Myometrial cell (primary cell): Measurements from ENCODE around the gene PNP. TPM values are rescaled to one million over a fixed set of nuclear protein-coding genes. Genes with fewer than 3 reads are reported as not detected.

ENCODE experiments used
- total RNA-seq: library from RNA; depleted of rRNA; stranded (reverse); fragments of >200 nt; gene quantifications from 2 replicates; pipeline ENCODE4 v1.2.3, GENCODE V29; 2015

The PNP gene
- total RNA-seq, result 45.9 and 55.4 TPM in 2 replicates

DNA sequence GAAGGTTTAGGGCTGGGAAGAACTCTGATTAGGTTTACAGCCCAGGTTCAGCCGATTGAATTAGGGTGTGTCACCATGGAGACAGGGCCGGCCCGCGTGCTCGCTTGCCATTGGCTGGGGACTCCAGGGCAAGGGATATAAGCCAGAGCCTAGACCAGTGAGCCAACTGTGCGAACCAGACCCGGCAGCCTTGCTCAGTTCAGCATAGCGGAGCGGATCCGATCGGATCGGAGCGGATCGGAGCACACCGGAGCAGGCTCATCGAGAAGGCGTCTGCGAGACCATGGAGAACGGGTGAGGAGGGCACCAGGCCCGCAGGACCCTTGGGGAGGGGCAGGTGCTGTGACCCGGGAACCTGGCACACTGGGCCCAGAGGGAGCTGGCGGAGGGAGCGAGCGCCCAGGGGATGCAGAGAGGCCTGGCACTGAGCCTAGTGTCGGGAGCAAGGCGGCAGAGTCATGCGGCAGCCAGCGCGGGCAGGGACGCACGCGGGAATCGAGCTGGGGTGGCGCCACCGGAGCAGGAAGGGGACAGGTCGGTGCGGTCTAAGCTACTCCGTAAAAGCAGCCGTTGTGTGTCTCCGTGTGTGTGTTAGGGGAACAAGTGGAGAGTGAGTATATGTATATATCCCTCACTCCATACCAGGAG is at the start of gene PNP:
Gene PNP, plus strand, starts transcription at position 165 of the 648 bp plus-strand sequence. Its CDS starts 119 bp downstream, at position 284.

DNA sequence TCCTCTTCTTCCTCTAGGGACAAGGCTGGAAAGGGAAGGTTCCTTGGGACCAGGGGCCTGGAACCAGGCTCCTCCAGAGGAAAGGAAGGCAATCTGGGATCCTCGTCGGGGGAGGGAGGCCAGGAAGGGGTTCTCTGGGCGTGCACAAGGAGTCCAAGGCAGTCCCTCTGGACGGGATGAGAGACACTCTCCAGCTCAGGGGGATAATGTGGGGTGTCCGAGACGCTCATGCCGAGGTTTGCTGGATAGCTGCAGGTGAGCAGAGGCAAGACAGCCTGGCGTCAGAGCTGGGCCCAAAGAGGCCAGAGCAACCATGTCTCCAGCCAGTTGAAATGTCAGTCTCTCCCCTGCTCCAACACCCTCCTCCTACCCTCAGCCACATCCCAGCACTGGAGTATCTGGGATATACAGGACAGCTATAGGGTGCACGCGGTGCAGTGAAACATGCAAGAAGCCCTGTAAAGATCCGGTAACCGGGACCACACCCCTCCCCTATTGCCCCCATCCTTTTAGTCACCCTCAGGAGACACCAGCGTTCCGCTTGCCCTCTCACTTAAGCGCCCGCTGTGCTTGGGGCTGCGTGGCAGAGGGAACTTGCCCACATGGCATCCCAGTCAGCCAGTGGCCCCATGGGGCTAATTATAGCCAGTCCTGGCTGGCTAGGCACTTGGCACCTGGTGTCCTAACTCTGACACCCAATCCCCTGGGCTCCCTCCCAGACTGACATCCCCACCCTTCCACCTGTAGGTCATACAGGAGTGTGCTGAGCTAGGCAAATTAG is 33.4 kb upstream of the PNP start, which contains the start of gene KLHL33:
Gene KLHL33, minus strand, starts transcription at position 585 of the 781 bp plus-strand sequence. Its CDS starts 355 bp downstream, at position 230.

DNA sequence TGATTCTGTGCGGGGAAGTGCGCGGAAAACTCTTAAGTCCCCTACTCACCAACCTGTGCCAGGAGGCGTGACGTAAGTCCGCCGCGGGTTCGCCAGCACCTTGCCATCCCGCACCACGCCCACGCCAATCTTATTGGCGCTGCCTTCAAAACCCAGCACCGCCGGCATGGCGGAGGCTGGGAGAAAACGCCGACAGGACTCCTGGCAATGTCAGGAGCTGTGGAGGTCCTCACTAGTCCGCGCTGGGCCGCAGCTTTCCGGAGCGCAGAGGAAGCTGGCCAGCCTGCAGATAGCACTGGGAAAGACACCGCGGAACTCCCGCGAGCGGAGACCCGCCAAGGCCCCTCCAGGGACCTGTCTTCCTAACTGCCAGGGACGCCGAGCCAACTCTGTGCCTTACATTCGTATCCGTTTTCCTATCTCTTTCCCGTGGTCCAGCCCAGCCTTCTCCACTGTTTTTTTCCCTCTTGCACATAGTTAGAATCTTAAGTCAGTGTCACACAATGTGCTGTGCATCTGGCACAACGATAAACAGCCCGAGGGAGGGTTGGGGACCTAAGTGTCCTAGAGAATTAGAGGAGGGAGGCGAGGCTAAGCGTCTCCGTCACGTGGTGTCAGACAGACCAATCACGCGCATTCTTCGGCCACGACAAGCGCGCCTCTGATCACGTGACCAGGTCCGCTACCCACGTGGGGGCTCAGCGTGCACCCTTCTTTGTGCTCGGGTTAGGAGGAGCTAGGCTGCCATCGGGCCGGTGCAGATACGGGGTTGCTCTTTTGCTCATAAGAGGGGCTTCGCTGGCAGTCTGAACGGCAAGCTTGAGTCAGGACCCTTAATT is 14.5 kb upstream of the PNP start, which contains the start of the genes APEX1 and OSGEP:
Gene APEX1, plus strand, starts transcription at position 711 of the 839 bp plus-strand sequence. CDS start 420 bp downstream, outside the sequence.
Gene OSGEP, minus strand, starts transcription at position 297 of the 839 bp plus-strand sequence. Its CDS starts 129 bp downstream, at position 168.

GRCh38 chr14:20461225-20462141 is 7.7 kb upstream of the PNP start, which contains the start of gene PIP4P1:
PIP4P1 (minus strand) TSS chr14:20461434; CDS start chr14:20461325, 109 bp downstream.

Other genes with a start within 250 kb of the PNP start
- not detected in 2 replicates for gene OR11H6, start 245.7 kb upstream of the PNP start, total RNA-seq
- gene OR11H7, start 240.4 kb upstream of the PNP start, total RNA-seq, result not detected in 2 replicates
- not detected in 2 replicates for gene OR11H4, start 230.1 kb upstream of the PNP start, total RNA-seq
- gene TTC5, start 163.5 kb upstream of the PNP start, total RNA-seq, result 10.8 and 13.8 TPM in 2 replicates
- gene CCNB1IP1, start 136.1 kb upstream of the PNP start, total RNA-seq, result 47.7 and 63.1 TPM in 2 replicates
- gene PARP2, start 125.8 kb upstream of the PNP start, total RNA-seq, result 13.5 and 17.9 TPM in 2 replicates
- 11.5 and 22.2 TPM in 2 replicates for gene TEP1, start 55.9 kb upstream of the PNP start, total RNA-seq
- gene KLHL33, start 33.2 kb upstream of the PNP start, total RNA-seq, result under 0.01 and 0.35 TPM in 2 replicates
- 15.6 and 38.3 TPM in 2 replicates for gene OSGEP, start 14.6 kb upstream of the PNP start, total RNA-seq
- gene APEX1, start 14.2 kb upstream of the PNP start, total RNA-seq, result 204 and 223 TPM in 2 replicates
- gene PIP4P1, start 8.0 kb upstream of the PNP start, total RNA-seq, result 12.6 and 15.3 TPM in 2 replicates
- not detected in 2 replicates for gene RNASE10, start 36.1 kb downstream of the PNP start, total RNA-seq
- not detected in 2 replicates for gene RNASE9, start 91.6 kb downstream of the PNP start, total RNA-seq
- gene RNASE11, start 118.6 kb downstream of the PNP start, total RNA-seq, result not detected in 2 replicates
- gene RNASE12, start 122.0 kb downstream of the PNP start, total RNA-seq, result not detected in 2 replicates
- not detected in 2 replicates for gene OR6S1, start 172.3 kb downstream of the PNP start, total RNA-seq
- gene RNASE4, start 215.2 kb downstream of the PNP start, total RNA-seq, result 14.7 and 15.8 TPM in 2 replicates
- 7.5 and 12.1 TPM in 2 replicates for gene ANG, start 219.4 kb downstream of the PNP start, total RNA-seq